Liver (tissue), 9 donors: ENCODE results near the gene DACH1. TPM values are rescaled to one million over a fixed set of nuclear protein-coding genes. Genes with fewer than 3 reads are reported as not detected.

Experiments used
- DNase-seq: peaks from one replicate; pipeline ENCODE4 v3.0.0-alpha.2; 2017; ENCODE audit warnings: low spot score
- H3K27ac ChIP-seq, 2 donors: one replicate each; pipeline ENCODE4 v1.7.0; 2013; ENCODE audit warnings: inconsistent platforms in 2 of 2, low read length in 2 of 2, control low read depth in 1 of 2, low read depth in 1 of 2, mild to moderate bottlenecking in 1 of 2
- H3K27me3 ChIP-seq, 4 donors: one replicate each; pipeline versions ENCODE4 v1.6.1 to v1.7.0; 2013; ENCODE audit warnings: low read length in 3 of 4, inconsistent platforms in 1 of 4, mild to moderate bottlenecking in 1 of 4, moderate library complexity in 1 of 4; ENCODE audit not compliant: control insufficient read depth in 4 of 4, insufficient read depth in 4 of 4
- H3K36me3 ChIP-seq, 4 donors: one replicate each; pipeline versions ENCODE4 v1.6.1 to v1.7.0; 2013; ENCODE audit warnings: low read length in 3 of 4, mild to moderate bottlenecking in 3 of 4, low read depth in 1 of 4, moderate library complexity in 1 of 4; ENCODE audit not compliant: control insufficient read depth in 4 of 4, insufficient read depth in 3 of 4
- H3K4me1 ChIP-seq, 4 donors: one replicate each; pipeline versions ENCODE4 v1.6.1 to v1.7.0; 2013; ENCODE audit warnings: low read length in 3 of 4, mild to moderate bottlenecking in 3 of 4, moderate library complexity in 1 of 4; ENCODE audit not compliant: control insufficient read depth in 4 of 4, insufficient read depth in 4 of 4
- H3K4me3 ChIP-seq, 3 donors: one replicate each; pipeline versions ENCODE4 v1.6.1 to v1.7.0; 2013; ENCODE audit warnings: low read length in 3 of 3, control low read depth in 1 of 3, low read depth in 1 of 3, mild to moderate bottlenecking in 1 of 3
- H3K9ac ChIP-seq, 2 donors: one replicate each; pipeline ENCODE4 v1.7.0; 2013; ENCODE audit warnings: low read length in 2 of 2, mild to moderate bottlenecking in 2 of 2, moderate library complexity in 2 of 2, control low read depth in 1 of 2, low read depth in 1 of 2
- H3K9me3 ChIP-seq, 4 donors: one replicate each; pipeline versions ENCODE4 v1.6.1 to v1.7.0; 2013; ENCODE audit warnings: low read length in 3 of 4; ENCODE audit not compliant: control insufficient read depth in 4 of 4
- CTCF ChIP-seq: fragments of 150-350 bp; IDR thresholded peaks from 2 replicates; pipeline ENCODE4 v1.5.1; 2017; ENCODE audit warnings: improper control_type of control experiment, low read depth, low read length; ENCODE audit not compliant: missing input control
- FOXA1 ChIP-seq: IDR thresholded peaks from 2 replicates; pipeline ENCODE4 v1.6.1; 2016; ENCODE audit warnings: antibody characterized with exemption
- FOXA2 ChIP-seq: IDR thresholded peaks from 2 replicates; pipeline ENCODE4 v1.6.1; 2016; ENCODE audit warnings: antibody characterized with exemption
- HNF4A ChIP-seq, 2 donors: conservative IDR thresholded peaks; 2 replicates each; pipeline ENCODE4 v1.6.1; 2016; ENCODE audit warnings: antibody characterized with exemption in 2 of 2, mild to moderate bottlenecking in 2 of 2
- HNF4G ChIP-seq: IDR thresholded peaks from 2 replicates; pipeline ENCODE4 v1.6.1; 2016; ENCODE audit warnings: antibody characterized with exemption
- JUND ChIP-seq, 2 donors: IDR thresholded peaks; 2 replicates each; pipeline ENCODE4 v1.6.1; 2016; ENCODE audit warnings: antibody characterized with exemption in 2 of 2
- MAX ChIP-seq: IDR thresholded peaks from 2 replicates; pipeline ENCODE4 v1.6.1; 2016; ENCODE audit warnings: antibody characterized with exemption
- NR2F2 ChIP-seq: IDR thresholded peaks from 2 replicates; pipeline ENCODE4 v1.6.1; 2016; ENCODE audit warnings: antibody characterized with exemption
- RAD21 ChIP-seq, 2 donors: IDR thresholded peaks; 2 replicates each; pipeline ENCODE4 v1.6.1; 2016; ENCODE audit warnings: antibody characterized with exemption in 2 of 2, mild to moderate bottlenecking in 2 of 2
- RXRA ChIP-seq, 2 donors: IDR thresholded peaks; 2 replicates each; pipeline ENCODE4 v1.6.1; 2017 to 2018; ENCODE audit warnings: antibody characterized with exemption in 2 of 2, mild to moderate bottlenecking in 1 of 2
- SP1 ChIP-seq: IDR thresholded peaks from 2 replicates; pipeline ENCODE4 v1.6.1; 2018; ENCODE audit warnings: antibody characterized with exemption, mild to moderate bottlenecking
- TAF1 ChIP-seq: conservative IDR thresholded peaks from 2 replicates; pipeline ENCODE4 v1.6.1; 2016; ENCODE audit warnings: antibody characterized with exemption, mild to moderate bottlenecking
- whole genome bisulfite sequencing: extraction: QIAGEN DNeasy Blood & Tissue Kit; methylation state at CpG from one replicate; pipeline ENCODE4 v1.1.7; 2013; 5-methylcytosine and 5-hydroxymethylcytosine counted together
- polyA plus RNA-seq, 2 donors: library from polyadenylated mRNA; stranded (reverse) in 1 of 2; unstranded in 1 of 2; fragments of 200-250 nt in 1 of 2; fragments of >200 nt in 1 of 2; fragmentation: Nextera tagmentation in 1 of 2; extraction: Ambion mirVana in 1 of 2; gene quantifications; one replicate each; pipeline versions ENCODE4 v1.2.1 to v1.2.3, GENCODE V29; 2013 to 2015
- total RNA-seq, 2 donors: library from RNA; depleted of rRNA; stranded (reverse); fragments of >200 nt; gene quantifications; one replicate each; pipeline ENCODE4 v1.2.3, GENCODE V29; 2014
- TF ChIP-seq, protein P1 (sequence below): IDR thresholded peaks from 2 replicates; pipeline ENCODE4 v1.6.1; 2016; ENCODE audit warnings: antibody characterized with exemption
- TF ChIP-seq, protein P2 (sequence below): IDR thresholded peaks from 2 replicates; pipeline ENCODE4 v1.6.1; 2016; ENCODE audit warnings: antibody characterized with exemption, mild to moderate bottlenecking
- donor health status: healthy.
- donor health status: healthy.
- donor health status: healthy.
- donor health status: healthy.
- donor health status: healthy.

DACH1 gene
- total and polyA plus RNA-seq, 4 donors, result 0.28 to 1.9 (median 0.77) TPM

GRCh38 chr13:71461892-71462291 is 405.1 kb downstream of the DACH1 start:
- TF ChIP-seq HNF4A (conservative IDR thresholded peaks at IDR 0.05) (no peak), JUND (IDR thresholded peaks at IDR 0.05) (no peak), NR2F2 (no peak), FOXA1 (no peak), FOXA2 (no peak), SP1 (no peak), RAD21 (IDR thresholded peaks at IDR 0.05) (no peak), RXRA (IDR thresholded peaks at IDR 0.05) (no peak), TAF1 (no peak), MAX (no peak)
- TF ChIP-seq, protein P1, sequence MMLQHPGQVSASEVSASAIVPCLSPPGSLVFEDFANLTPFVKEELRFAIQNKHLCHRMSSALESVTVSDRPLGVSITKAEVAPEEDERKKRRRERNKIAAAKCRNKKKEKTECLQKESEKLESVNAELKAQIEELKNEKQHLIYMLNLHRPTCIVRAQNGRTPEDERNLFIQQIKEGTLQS, result no peak
- no peak for DNase-seq
- Histone ChIP-seq H3K9ac (no peak overlapping the region), H3K27ac (no peak overlapping the region), H3K4me1 (no peaks in the 10 kb centered on the region), H3K27me3 (no peaks in the 10 kb centered on the region), H3K4me3 (no peak overlapping the region), H3K36me3 (no peaks in the 10 kb centered on the region), H3K9me3 (no peaks in the 10 kb centered on the region)
- 70% methylated on average over 1 of the region's 1 CpG for WGBS

- Histone ChIP-seq H3K9me3 (no peaks in the 10 kb centered on the region), H3K9ac (no peak overlapping the region), H3K4me3 (no peak overlapping the region), H3K4me1 (no peaks in the 10 kb centered on the region), H3K27me3 (no peaks in the 10 kb centered on the region), H3K36me3 (no peaks in the 10 kb centered on the region), H3K27ac (no peak overlapping the region)
- TF ChIP-seq HNF4A (conservative IDR thresholded peaks at IDR 0.05), result no peak
- TF ChIP-seq HNF4G, result no peak
- no peak for TF ChIP-seq MAX
- no peak for TF ChIP-seq FOXA2
- TF ChIP-seq RAD21 (IDR thresholded peaks at IDR 0.05), result no peak
- TF ChIP-seq, protein P2, sequence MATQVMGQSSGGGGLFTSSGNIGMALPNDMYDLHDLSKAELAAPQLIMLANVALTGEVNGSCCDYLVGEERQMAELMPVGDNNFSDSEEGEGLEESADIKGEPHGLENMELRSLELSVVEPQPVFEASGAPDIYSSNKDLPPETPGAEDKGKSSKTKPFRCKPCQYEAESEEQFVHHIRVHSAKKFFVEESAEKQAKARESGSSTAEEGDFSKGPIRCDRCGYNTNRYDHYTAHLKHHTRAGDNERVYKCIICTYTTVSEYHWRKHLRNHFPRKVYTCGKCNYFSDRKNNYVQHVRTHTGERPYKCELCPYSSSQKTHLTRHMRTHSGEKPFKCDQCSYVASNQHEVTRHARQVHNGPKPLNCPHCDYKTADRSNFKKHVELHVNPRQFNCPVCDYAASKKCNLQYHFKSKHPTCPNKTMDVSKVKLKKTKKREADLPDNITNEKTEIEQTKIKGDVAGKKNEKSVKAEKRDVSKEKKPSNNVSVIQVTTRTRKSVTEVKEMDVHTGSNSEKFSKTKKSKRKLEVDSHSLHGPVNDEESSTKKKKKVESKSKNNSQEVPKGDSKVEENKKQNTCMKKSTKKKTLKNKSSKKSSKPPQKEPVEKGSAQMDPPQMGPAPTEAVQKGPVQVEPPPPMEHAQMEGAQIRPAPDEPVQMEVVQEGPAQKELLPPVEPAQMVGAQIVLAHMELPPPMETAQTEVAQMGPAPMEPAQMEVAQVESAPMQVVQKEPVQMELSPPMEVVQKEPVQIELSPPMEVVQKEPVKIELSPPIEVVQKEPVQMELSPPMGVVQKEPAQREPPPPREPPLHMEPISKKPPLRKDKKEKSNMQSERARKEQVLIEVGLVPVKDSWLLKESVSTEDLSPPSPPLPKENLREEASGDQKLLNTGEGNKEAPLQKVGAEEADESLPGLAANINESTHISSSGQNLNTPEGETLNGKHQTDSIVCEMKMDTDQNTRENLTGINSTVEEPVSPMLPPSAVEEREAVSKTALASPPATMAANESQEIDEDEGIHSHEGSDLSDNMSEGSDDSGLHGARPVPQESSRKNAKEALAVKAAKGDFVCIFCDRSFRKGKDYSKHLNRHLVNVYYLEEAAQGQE, result no peak
- TF ChIP-seq FOXA1, result no peak
- no peak for TF ChIP-seq CTCF
- WGBS, result 41% methylated on average over 3 of the region's 3 CpGs
- DNase-seq, result no peak
Measured at GRCh38 chr13:71460211-71460610, 406.8 kb downstream of the DACH1 start.
